Measurements from ENCODE around the gene DENND4B. TPM values are rescaled to one million over a fixed set of nuclear protein-coding genes. Genes with fewer than 3 reads are reported as not detected.

Gene DENND4B
- polyA plus RNA-seq, 1 of the 3 experiments (the other 2 are of a cell fraction): 29.6 TPM

DNA sequence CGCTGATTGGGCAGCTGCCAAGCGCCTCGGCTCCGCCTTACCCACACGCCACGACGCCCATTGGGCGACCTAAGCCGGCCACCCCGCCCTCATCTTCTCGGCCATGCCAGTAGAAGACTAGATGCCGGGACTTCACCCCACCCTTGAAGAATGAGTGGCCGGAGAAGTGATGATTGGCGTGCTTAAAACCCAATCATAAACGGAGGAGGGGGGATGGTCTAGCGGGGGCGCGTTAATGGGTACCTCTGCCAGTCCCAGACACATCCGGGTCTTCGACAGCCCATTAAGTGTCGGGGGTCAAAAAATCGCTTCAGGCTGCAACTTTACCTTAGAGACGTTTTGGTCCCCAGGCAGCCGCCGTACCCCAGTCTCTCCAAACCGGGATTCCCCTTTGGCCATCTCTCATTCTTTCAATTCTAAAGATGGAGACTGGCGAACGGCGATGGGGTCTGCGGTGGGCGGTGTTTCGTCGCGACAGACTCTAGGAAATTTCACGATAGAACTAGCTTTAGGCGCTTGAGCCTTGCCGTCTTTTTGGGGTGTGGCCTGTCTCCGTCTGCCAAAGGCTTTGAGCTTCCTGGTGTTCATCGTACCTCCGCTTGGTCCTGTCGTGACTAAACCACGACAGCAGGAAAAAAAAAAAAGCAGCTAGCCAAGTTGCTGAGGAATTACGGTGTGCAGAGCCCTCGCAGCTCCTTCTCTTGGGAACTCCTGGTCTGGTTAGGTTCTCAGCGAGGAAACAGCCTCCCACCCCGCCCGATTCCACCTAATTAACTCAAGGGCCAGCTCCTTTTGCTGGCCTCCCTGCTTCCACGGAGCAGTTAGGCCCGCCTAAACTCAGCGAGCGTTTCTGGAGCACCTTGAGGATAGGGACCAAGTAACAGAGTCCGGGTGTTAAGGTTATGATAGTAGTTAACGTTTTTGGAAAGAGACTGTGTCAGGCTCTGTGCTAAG is 23.3 kb downstream of the DENND4B start, which contains the start of gene GATAD2B:
TSS of gene GATAD2B (minus strand) at position 1 of the 954 bp plus-strand sequence. CDS start 94,625 bp downstream, outside the sequence.
- Histone ChIP-seq H3K9me3 (no peaks in the 10 kb centered on the region), H3K4me2 (peak within 1 kb of the TSS; percentile 92), H3K79me2 (ENCODE audit: insufficient read depth) (peaks cover 52% of the 10 kb centered on the region), H3K9ac (peak within 1 kb of the TSS; percentile 96), H4K20me1 (ENCODE audit: insufficient read depth) (peaks cover 35% of the 10 kb centered on the region), H3K9me2 (no peaks in the 10 kb centered on the region), H3F3A (replicated peaks; ENCODE audit: insufficient read depth) (peaks cover 14% of the 10 kb centered on the region), H3K36me3 (replicated peaks in 1 of 2; ENCODE audit: control insufficient read depth in 1 of 2, insufficient read depth in 2 of 2, low read length in 1 of 2) (peaks cover 0 to 12% of the 10 kb centered on the region in 2 experiments), H3K4me1 (ENCODE audit: control insufficient read depth in 1 of 2, insufficient read depth in 2 of 2, low read depth in 1 of 2, low read length in 1 of 2) (peaks cover 17 to 25% of the 10 kb centered on the region in 2 experiments), H3K27me3 (ENCODE audit: insufficient read depth) (no peaks in the 10 kb centered on the region), H3K4me3 (ENCODE audit: low read depth in 2 of 2, low read length in 1 of 2) (peak within 1 kb of the TSS; percentile 74 to 90), H3K27ac (ENCODE audit: low read depth in 2 of 2, low read length in 1 of 2) (peak within 1 kb of the TSS; percentile 85 to 95), H2AFZ (ENCODE audit: low read depth) (peak within 1 kb of the TSS; percentile 93)
- POLR2A ChIA-PET: interaction anchor here (0.5 to 1.9 kb wide), 13 partner anchors 20 to 297 kb away, joined by 3 to 8 read pairs (median 4); partner anchors contain the start of genes CREB3L4, CRTC2, JTB and RAB13
- under 1% methylated on average over 42 of the region's 53 CpGs for WGBS (ENCODE audit: low lambda C conversion rate)
- CTCF ChIA-PET: interaction anchor here (0.7 to 2.5 kb wide), 13 partner anchors 9 to 825 kb away, joined by 3 to 15 read pairs (median 3); partner anchors contain the start of genes CREB3L4, DENND4B and RAB13
- DNase-seq: peak; percentile 96
- no peak for TF ChIP-seq FOSL2 (IDR thresholded peaks at IDR 0.05; ENCODE audit: borderline replicate concordance, low read depth)
- no peak for TF ChIP-seq GATA2 (CRISPR knock-in tag; IDR thresholded peaks at IDR 0.05)
- TF ChIP-seq, protein P1, sequence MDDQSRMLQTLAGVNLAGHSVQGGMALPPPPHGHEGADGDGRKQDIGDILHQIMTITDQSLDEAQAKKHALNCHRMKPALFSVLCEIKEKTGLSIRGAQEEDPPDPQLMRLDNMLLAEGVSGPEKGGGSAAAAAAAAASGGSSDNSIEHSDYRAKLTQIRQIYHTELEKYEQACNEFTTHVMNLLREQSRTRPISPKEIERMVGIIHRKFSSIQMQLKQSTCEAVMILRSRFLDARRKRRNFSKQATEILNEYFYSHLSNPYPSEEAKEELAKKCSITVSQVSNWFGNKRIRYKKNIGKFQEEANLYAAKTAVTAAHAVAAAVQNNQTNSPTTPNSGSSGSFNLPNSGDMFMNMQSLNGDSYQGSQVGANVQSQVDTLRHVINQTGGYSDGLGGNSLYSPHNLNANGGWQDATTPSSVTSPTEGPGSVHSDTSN (IDR thresholded peaks at IDR 0.05): peak; percentile 100
- TF ChIP-seq RXRA (IDR thresholded peaks at IDR 0.05; ENCODE audit: borderline replicate concordance, low read depth): no peak
- TF ChIP-seq, protein P2, sequence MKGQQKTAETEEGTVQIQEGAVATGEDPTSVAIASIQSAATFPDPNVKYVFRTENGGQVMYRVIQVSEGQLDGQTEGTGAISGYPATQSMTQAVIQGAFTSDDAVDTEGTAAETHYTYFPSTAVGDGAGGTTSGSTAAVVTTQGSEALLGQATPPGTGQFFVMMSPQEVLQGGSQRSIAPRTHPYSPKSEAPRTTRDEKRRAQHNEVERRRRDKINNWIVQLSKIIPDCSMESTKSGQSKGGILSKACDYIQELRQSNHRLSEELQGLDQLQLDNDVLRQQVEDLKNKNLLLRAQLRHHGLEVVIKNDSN (IDR thresholded peaks at IDR 0.05; ENCODE audit: borderline replicate concordance, low read depth): no peak
- TF ChIP-seq FOXM1 (IDR thresholded peaks at IDR 0.05; ENCODE audit: low read depth): no peak
- TF ChIP-seq TEAD4 (IDR thresholded peaks at IDR 0.05; ENCODE audit: borderline replicate concordance, insufficient read depth): no peak
- TF ChIP-seq CHD2 (IDR thresholded peaks at IDR 0.05; ENCODE audit: low read length, partially characterized antibody): peak; percentile 96
- peak; percentile 70 for TF ChIP-seq MXI1 (IDR thresholded peaks at IDR 0.05; ENCODE audit: low read depth, low read length)
- TF ChIP-seq EZH2phosphoT487 (IDR thresholded peaks at IDR 0.05; ENCODE audit: borderline replicate concordance, low read depth): no peak
- TF ChIP-seq SIN3A (IDR thresholded peaks at IDR 0.05; ENCODE audit: borderline replicate concordance, low read depth, low read length): no peak; the same call in none of the 2 replicates
- TF ChIP-seq, protein P3, sequence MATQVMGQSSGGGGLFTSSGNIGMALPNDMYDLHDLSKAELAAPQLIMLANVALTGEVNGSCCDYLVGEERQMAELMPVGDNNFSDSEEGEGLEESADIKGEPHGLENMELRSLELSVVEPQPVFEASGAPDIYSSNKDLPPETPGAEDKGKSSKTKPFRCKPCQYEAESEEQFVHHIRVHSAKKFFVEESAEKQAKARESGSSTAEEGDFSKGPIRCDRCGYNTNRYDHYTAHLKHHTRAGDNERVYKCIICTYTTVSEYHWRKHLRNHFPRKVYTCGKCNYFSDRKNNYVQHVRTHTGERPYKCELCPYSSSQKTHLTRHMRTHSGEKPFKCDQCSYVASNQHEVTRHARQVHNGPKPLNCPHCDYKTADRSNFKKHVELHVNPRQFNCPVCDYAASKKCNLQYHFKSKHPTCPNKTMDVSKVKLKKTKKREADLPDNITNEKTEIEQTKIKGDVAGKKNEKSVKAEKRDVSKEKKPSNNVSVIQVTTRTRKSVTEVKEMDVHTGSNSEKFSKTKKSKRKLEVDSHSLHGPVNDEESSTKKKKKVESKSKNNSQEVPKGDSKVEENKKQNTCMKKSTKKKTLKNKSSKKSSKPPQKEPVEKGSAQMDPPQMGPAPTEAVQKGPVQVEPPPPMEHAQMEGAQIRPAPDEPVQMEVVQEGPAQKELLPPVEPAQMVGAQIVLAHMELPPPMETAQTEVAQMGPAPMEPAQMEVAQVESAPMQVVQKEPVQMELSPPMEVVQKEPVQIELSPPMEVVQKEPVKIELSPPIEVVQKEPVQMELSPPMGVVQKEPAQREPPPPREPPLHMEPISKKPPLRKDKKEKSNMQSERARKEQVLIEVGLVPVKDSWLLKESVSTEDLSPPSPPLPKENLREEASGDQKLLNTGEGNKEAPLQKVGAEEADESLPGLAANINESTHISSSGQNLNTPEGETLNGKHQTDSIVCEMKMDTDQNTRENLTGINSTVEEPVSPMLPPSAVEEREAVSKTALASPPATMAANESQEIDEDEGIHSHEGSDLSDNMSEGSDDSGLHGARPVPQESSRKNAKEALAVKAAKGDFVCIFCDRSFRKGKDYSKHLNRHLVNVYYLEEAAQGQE (IDR thresholded peaks at IDR 0.05; ENCODE audit: low read depth, low read length): no peak; the same call in 1 of the 2 replicates
- TF ChIP-seq, protein P4, sequence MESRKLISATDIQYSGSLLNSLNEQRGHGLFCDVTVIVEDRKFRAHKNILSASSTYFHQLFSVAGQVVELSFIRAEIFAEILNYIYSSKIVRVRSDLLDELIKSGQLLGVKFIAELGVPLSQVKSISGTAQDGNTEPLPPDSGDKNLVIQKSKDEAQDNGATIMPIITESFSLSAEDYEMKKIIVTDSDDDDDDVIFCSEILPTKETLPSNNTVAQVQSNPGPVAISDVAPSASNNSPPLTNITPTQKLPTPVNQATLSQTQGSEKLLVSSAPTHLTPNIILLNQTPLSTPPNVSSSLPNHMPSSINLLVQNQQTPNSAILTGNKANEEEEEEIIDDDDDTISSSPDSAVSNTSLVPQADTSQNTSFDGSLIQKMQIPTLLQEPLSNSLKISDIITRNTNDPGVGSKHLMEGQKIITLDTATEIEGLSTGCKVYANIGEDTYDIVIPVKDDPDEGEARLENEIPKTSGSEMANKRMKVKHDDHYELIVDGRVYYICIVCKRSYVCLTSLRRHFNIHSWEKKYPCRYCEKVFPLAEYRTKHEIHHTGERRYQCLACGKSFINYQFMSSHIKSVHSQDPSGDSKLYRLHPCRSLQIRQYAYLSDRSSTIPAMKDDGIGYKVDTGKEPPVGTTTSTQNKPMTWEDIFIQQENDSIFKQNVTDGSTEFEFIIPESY (IDR thresholded peaks at IDR 0.05; ENCODE audit: borderline replicate concordance, low read depth): no peak
- TF ChIP-seq, protein P5, sequence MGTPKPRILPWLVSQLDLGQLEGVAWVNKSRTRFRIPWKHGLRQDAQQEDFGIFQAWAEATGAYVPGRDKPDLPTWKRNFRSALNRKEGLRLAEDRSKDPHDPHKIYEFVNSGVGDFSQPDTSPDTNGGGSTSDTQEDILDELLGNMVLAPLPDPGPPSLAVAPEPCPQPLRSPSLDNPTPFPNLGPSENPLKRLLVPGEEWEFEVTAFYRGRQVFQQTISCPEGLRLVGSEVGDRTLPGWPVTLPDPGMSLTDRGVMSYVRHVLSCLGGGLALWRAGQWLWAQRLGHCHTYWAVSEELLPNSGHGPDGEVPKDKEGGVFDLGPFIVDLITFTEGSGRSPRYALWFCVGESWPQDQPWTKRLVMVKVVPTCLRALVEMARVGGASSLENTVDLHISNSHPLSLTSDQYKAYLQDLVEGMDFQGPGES (IDR thresholded peaks at IDR 0.05; ENCODE audit: low read depth, low read length): peak; percentile 97
- peak; percentile 90 for TF ChIP-seq POLR2AphosphoS5 (IDR thresholded peaks at IDR 0.05; ENCODE audit: low read depth, low read length)
- no peak for TF ChIP-seq TCF12 (IDR thresholded peaks at IDR 0.05)
- no peak; the same call in 1 of the 2 replicates for TF ChIP-seq NFIC (IDR thresholded peaks at IDR 0.05; ENCODE audit: borderline replicate concordance)
- no peak for TF ChIP-seq NRF1 (IDR thresholded peaks at IDR 0.05; ENCODE audit: low read depth, low read length)
- TF ChIP-seq, protein P6, sequence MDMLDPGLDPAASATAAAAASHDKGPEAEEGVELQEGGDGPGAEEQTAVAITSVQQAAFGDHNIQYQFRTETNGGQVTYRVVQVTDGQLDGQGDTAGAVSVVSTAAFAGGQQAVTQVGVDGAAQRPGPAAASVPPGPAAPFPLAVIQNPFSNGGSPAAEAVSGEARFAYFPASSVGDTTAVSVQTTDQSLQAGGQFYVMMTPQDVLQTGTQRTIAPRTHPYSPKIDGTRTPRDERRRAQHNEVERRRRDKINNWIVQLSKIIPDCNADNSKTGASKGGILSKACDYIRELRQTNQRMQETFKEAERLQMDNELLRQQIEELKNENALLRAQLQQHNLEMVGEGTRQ (IDR thresholded peaks at IDR 0.05; ENCODE audit: borderline replicate concordance, low read depth, low read length): no peak
- peak; percentile 8; the same call in 1 of the 2 replicates for TF ChIP-seq ELF1 (IDR thresholded peaks at IDR 0.05)
- peak; percentile 41 for TF ChIP-seq RAD21 (IDR thresholded peaks at IDR 0.05; ENCODE audit: low read length)

Measured in SK-N-SH (cell line).